ENCODE results near the gene TMEM191B.
"Not testable (repeated sequence)": the region's sequence is repeated elsewhere in the genome, so short reads cannot be mapped to it uniquely, and the experiment has no call there.

DNA sequence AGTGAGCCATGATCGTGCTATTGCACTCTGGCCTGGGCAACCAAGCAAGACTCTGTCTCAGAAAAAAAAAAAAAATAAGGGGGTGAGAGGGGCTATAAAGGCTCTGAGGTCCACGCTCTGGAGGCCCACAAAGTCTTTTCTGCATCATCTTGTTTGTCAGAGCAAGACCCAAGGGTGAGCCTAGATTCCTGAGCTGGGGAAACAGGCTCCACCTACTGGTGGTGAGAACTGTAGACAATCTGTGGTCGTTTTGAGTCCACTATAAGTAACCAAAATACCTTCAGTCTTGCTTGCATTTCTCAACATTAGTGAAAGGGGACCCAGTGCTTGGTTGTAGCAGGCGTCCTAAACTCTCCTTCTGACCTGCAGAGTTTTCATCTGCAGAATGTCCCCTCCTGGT lies 4.3 kb upstream of the TMEM191B start:
- not testable (repeated sequence) for TF ChIP-seq ARNT (IDR thresholded peaks at IDR 0.05); FOXA1 (IDR thresholded peaks at IDR 0.05); TARDBP (IDR thresholded peaks at IDR 0.05); FOXM1 (IDR thresholded peaks at IDR 0.05; ENCODE audit: borderline replicate concordance); FOXK2 (IDR thresholded peaks at IDR 0.05); NFRKB (IDR thresholded peaks at IDR 0.05); SUZ12 (IDR thresholded peaks at IDR 0.05); ELF4 (IDR thresholded peaks at IDR 0.05); SP1 (IDR thresholded peaks at IDR 0.05); BHLHE40 (IDR thresholded peaks at IDR 0.05; ENCODE audit: borderline replicate concordance); LEF1 (IDR thresholded peaks at IDR 0.05; ENCODE audit: borderline replicate concordance); ZNF384 (IDR thresholded peaks at IDR 0.05); L3MBTL2 (conservative IDR thresholded peaks at IDR 0.05)
- TF ChIP-seq, protein P1, sequence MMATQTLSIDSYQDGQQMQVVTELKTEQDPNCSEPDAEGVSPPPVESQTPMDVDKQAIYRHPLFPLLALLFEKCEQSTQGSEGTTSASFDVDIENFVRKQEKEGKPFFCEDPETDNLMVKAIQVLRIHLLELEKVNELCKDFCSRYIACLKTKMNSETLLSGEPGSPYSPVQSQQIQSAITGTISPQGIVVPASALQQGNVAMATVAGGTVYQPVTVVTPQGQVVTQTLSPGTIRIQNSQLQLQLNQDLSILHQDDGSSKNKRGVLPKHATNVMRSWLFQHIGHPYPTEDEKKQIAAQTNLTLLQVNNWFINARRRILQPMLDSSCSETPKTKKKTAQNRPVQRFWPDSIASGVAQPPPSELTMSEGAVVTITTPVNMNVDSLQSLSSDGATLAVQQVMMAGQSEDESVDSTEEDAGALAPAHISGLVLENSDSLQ (IDR thresholded peaks at IDR 0.05) = not testable (repeated sequence)

All from HEK293T (cell line).